HepG2 (cell line): ENCODE results near the gene RIPOR3. TPM values are rescaled to one million over a fixed set of nuclear protein-coding genes. Genes with fewer than 3 reads are reported as not detected.
A peak's percentile ranks its signal among the peaks of the same experiment; 100 is the strongest.

Source experiments
- BRCA1 ChIP-seq: sonication (generic); formaldehyde crosslinking; IDR thresholded peaks from 2 replicates; pipeline ENCODE4 v1.4.0; 2020; ENCODE audit warnings: missing genetic modification reagents
- ISL2 ChIP-seq: sonication (generic); formaldehyde crosslinking; IDR thresholded peaks from 2 replicates; pipeline ENCODE4 v1.5.0; 2020; ENCODE audit warnings: missing genetic modification reagents
- ISX ChIP-seq: sonication (generic); formaldehyde crosslinking; conservative IDR thresholded peaks from 2 replicates; pipeline ENCODE4 v1.5.0; 2020; ENCODE audit warnings: missing genetic modification reagents
- KLF12 ChIP-seq: sonication (generic); formaldehyde crosslinking; IDR thresholded peaks from 2 replicates; pipeline ENCODE4 v1.4.0; 2020; ENCODE audit warnings: missing genetic modification reagents, borderline replicate concordance
- KLF16 ChIP-seq, 2 experiments: sonication (generic) in 1 of 2; formaldehyde crosslinking in 1 of 2; IDR thresholded peaks; 2 replicates each; pipeline versions ENCODE4 v1.6.1 to v1.8.0; 2016 to 2023; ENCODE audit warnings: missing genetic modification reagents in 2 of 2, missing compliant biosample characterization in 1 of 2
- MXD1 ChIP-seq: sonication (generic); formaldehyde crosslinking; IDR thresholded peaks from 2 replicates; pipeline ENCODE4 v1.4.0; 2020; ENCODE audit warnings: mild to moderate bottlenecking, missing genetic modification reagents
- SMAD1 ChIP-seq: sonication (generic); formaldehyde crosslinking; IDR thresholded peaks from 2 replicates; pipeline ENCODE4 v1.4.0; 2020; ENCODE audit warnings: missing genetic modification reagents, low read depth, mild to moderate bottlenecking, borderline replicate concordance
- WIZ ChIP-seq: sonication (generic); formaldehyde crosslinking; IDR thresholded peaks from 2 replicates; pipeline ENCODE4 v1.5.1; 2020; ENCODE audit warnings: mild to moderate bottlenecking, missing genetic modification reagents
- ZFAT ChIP-seq: sonication (generic); formaldehyde crosslinking; conservative IDR thresholded peaks from 2 replicates; pipeline ENCODE4 v1.8.1; 2023; ENCODE audit warnings: missing genetic modification reagents, inconsistent platforms
- ZNF317 ChIP-seq: sonication (generic); formaldehyde crosslinking; IDR thresholded peaks from 2 replicates; pipeline ENCODE4 v1.5.0; 2020; ENCODE audit warnings: mild to moderate bottlenecking, missing genetic modification reagents
- ZNF318 ChIP-seq: sonication (generic); formaldehyde crosslinking; IDR thresholded peaks from 2 replicates; pipeline ENCODE4 v1.4.0; 2020; ENCODE audit warnings: mild to moderate bottlenecking, missing genetic modification reagents
- ZNF414 ChIP-seq: sonication (generic); formaldehyde crosslinking; IDR thresholded peaks from 2 replicates; pipeline ENCODE4 v1.5.0; 2020; ENCODE audit warnings: missing genetic modification reagents
- ZNF530 ChIP-seq: sonication (generic); formaldehyde crosslinking; IDR thresholded peaks from 2 replicates; pipeline ENCODE4 v1.5.0; 2020; ENCODE audit warnings: low read depth, mild to moderate bottlenecking, missing genetic modification reagents
- ZNF558 ChIP-seq: sonication (generic); formaldehyde crosslinking; IDR thresholded peaks from 2 replicates; pipeline ENCODE4 v1.9.0; 2022; ENCODE audit warnings: mild to moderate bottlenecking, missing genetic modification reagents, borderline replicate concordance
- ZSCAN25 ChIP-seq: sonication (generic); formaldehyde crosslinking; IDR thresholded peaks from 2 replicates; pipeline ENCODE4 v1.8.0; 2022; ENCODE audit warnings: mild to moderate bottlenecking, missing genetic modification reagents
- polyA plus RNA-seq, 8 experiments: library from polyadenylated mRNA; depleted of rRNA in 3 of 8; stranded (reverse) in 7 of 8; unstranded in 1 of 8; fragments of >200 nt; fragmentation: Illumina TruSeq in 4 of 8; extraction: Trizol in 4 of 8; gene quantifications; 2 replicates each; pipeline versions ENCODE4 v1.2.1 to v1.2.3, GENCODE V29; 2011 to 2016; ENCODE audit warnings: low read depth in 4 of 8, missing spikeins in 1 of 8, mixed read lengths in 1 of 8; ENCODE audit not compliant: insufficient read depth in 1 of 8
- total RNA-seq, 5 experiments: library from RNA; depleted of rRNA; stranded (reverse); fragments of >200 nt; fragmentation: Illumina TruSeq; extraction: Trizol; gene quantifications; 2 replicates each; pipeline ENCODE4 v1.2.3, GENCODE V29; 2016; ENCODE audit warnings: low read depth in 1 of 5

The RIPOR3 gene
- total and polyA plus RNA-seq, 2 of the 13 experiments (the other 11 are each of a cell fraction or from before 2014, with no cell fraction given): 0.18 TPM; not detected in 1

DNA sequence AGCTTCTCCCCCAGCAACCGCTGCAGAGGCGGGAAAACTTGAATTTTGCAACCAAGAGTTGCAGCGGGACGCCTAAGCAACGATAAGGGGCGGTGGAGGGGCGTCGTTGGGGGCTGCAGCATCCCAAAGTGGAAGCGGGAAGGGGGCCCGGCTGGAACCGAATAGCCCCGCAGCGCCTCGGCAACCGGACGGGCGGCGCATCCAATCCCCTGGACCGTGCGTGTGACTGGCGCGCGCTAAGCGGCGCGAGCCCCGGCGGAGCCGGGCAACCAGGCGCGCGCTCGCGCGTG is 39.4 kb upstream of the RIPOR3 start (continued):
- no peak; the same call in 1 of the 2 replicates for TF ChIP-seq ZNF414 (CRISPR knock-in tag)
- TF ChIP-seq ZNF530 (CRISPR knock-in tag): 0 out of 2 replicates have a peak, but pooled peaks have one; percentile 2
- peak; percentile 73; the same call in 1 of the 2 replicates for TF ChIP-seq ZNF318 (CRISPR knock-in tag)
- 0 out of 2 replicates have a peak, but pooled peaks have one; percentile 46 for TF ChIP-seq ZFAT (CRISPR knock-in tag)
- peak in 1 of 2 experiments; percentile 16; a peak in 1 of 4 replicates for TF ChIP-seq KLF16 (CRISPR knock-in tag; IDR thresholded peaks at IDR 0.05)
- 0 out of 2 replicates have a peak, but pooled peaks have one; percentile 5 for TF ChIP-seq SMAD1
- 0 out of 2 replicates have a peak, but pooled peaks have one; percentile 69 for TF ChIP-seq ZNF317
- TF ChIP-seq ISX (CRISPR knock-in tag): peak; percentile 29; the same call in 1 of the 2 replicates
- TF ChIP-seq ZSCAN25 (CRISPR knock-in tag): 0 out of 2 replicates have a peak, but pooled peaks have one; percentile 3
- TF ChIP-seq KLF12: 0 out of 2 replicates have a peak, but pooled peaks have one; percentile 13
- 0 out of 2 replicates have a peak, but pooled peaks have one; percentile 3 for TF ChIP-seq ZNF558 (CRISPR knock-in tag)
- peak; percentile 74; the same call in 1 of the 2 replicates for TF ChIP-seq MXD1 (CRISPR knock-in tag)
- TF ChIP-seq BRCA1 (CRISPR knock-in tag): 0 out of 2 replicates have a peak, but pooled peaks have one; percentile 37
- 0 out of 2 replicates have a peak, but pooled peaks have one; percentile 71 for TF ChIP-seq WIZ (CRISPR knock-in tag)
- TF ChIP-seq ISL2 (CRISPR knock-in tag): 0 out of 2 replicates have a peak, but pooled peaks have one; percentile 63
